SJSA1 (cell line): ENCODE data around the gene BAHCC1. TPM values are rescaled to one million over a fixed set of nuclear protein-coding genes. Genes with fewer than 3 reads are reported as not detected.

Source experiments
- DNase-seq, 2 experiments: peaks; one replicate each; pipeline ENCODE4 v3.0.0-alpha.2; 2015 to 2020; ENCODE audit warnings: low spot score in 2 of 2, low read depth in 1 of 2
- H3K27ac ChIP-seq: fragments of 250-450 bp; sonication (Bioruptor Pico); 2 replicates; pipeline ENCODE4 v1.5.1; 2020; ENCODE audit warnings: mild to moderate bottlenecking, moderate library complexity
- H3K27me3 ChIP-seq: fragments of 250-450 bp; sonication (Bioruptor Pico); replicated peaks from 2 replicates; pipeline ENCODE4 v1.5.1; 2020; ENCODE audit warnings: mild to moderate bottlenecking, moderate library complexity
- H3K36me3 ChIP-seq: fragments of 250-450 bp; sonication (Bioruptor Pico); 2 replicates; pipeline ENCODE4 v1.5.1; 2020; ENCODE audit warnings: mild to moderate bottlenecking
- H3K4me1 ChIP-seq: fragments of 250-450 bp; sonication (Bioruptor Pico); replicated peaks from 2 replicates; pipeline ENCODE4 v1.6.1; 2021; ENCODE audit warnings: mild to moderate bottlenecking
- H3K4me3 ChIP-seq: fragments of 250-450 bp; sonication (Bioruptor Pico); 2 replicates; pipeline ENCODE4 v1.5.1; 2020; ENCODE audit warnings: mild to moderate bottlenecking
- H3K9me3 ChIP-seq: fragments of 250-450 bp; sonication (Bioruptor Pico); replicated peaks from 2 replicates; pipeline ENCODE4 v1.5.1; 2020; ENCODE audit warnings: mild to moderate bottlenecking
- total RNA-seq: library from RNA; depleted of rRNA; stranded (reverse); fragments of >200 nt; shearing (Covaris generic); gene quantifications from 2 replicates; pipeline ENCODE4 v1.2.3, GENCODE V29; 2014; rRNA removed

BAHCC1 gene
- total RNA-seq, 1 experiment from 2014 or later, result 6.6 TPM

- H3K9me3 ChIP-seq, result 0 out of 2 replicates have a peak, but pooled peaks cover 2% of the 10 kb centered on the region
- peak overlapping the region; percentile 80 for H3K4me3 ChIP-seq
- DNase-seq, result peak; percentile 86 to 92
- H3K27ac ChIP-seq, result peak overlapping the region; percentile 87
- no peaks in the 10 kb centered on the region for H3K27me3 ChIP-seq
- H3K4me1 ChIP-seq, result peaks cover 60% of the 10 kb centered on the region
- H3K36me3 ChIP-seq, result peaks cover 71% of the 10 kb centered on the region
Measured at GRCh38 chr17:81513753-81514488, 118.7 kb downstream of the BAHCC1 start.

DNA sequence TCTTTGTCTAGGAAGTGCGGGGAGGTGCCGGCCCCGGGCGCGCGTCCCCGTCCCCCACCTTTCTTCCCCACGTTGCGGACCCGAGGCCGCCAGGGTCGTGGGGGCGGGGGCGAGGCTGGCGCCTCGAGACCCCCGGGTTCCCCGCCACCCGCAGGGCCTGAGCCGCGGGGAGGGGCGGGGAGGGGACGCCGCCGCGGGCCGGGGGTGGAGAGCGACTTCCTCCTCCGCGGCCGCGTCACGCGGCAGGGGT is 119.2 kb downstream of the BAHCC1 start:
- H3K4me3 ChIP-seq, result peak overlapping the region; percentile 80
- H3K36me3 ChIP-seq, result peaks cover 71% of the 10 kb centered on the region

GRCh38 chr17:81514739-81515529 is 119.7 kb downstream of the BAHCC1 start:
- Histone ChIP-seq H3K9me3 (no peaks in the 10 kb centered on the region), H3K27ac (peak overlapping the region; percentile 87), H3K4me1 (peaks cover 61% of the 10 kb centered on the region), H3K36me3 (peaks cover 70% of the 10 kb centered on the region), H3K4me3 (peak overlapping the region; percentile 80), H3K27me3 (no peaks in the 10 kb centered on the region)
- peak; percentile 87 to 91 for DNase-seq

More for the DNA sequence above, 119.2 kb downstream of the BAHCC1 start:
- peaks cover 60% of the 10 kb centered on the region for H3K4me1 ChIP-seq
- H3K9me3 ChIP-seq, result 0 out of 2 replicates have a peak, but pooled peaks cover 2% of the 10 kb centered on the region
- H3K27ac ChIP-seq, result peak overlapping the region; percentile 87
- DNase-seq, result no peak
- H3K27me3 ChIP-seq, result no peaks in the 10 kb centered on the region

- Histone ChIP-seq H3K27ac (peak overlapping the region; percentile 87), H3K27me3 (no peaks in the 10 kb centered on the region), H3K4me1 (peaks cover 61% of the 10 kb centered on the region), H3K9me3 (no peaks in the 10 kb centered on the region), H3K4me3 (peak overlapping the region; percentile 80), H3K36me3 (peaks cover 63% of the 10 kb centered on the region)
- DNase-seq, result no peak
Measured at GRCh38 chr17:81515530-81516041, 120.3 kb downstream of the BAHCC1 start.

Other genes with a start within 250 kb of the BAHCC1 start
- not detected in 2 replicates for gene PVALEF, start 229.9 kb upstream of the BAHCC1 start, total RNA-seq
- 0.18 TPM in 1 of 2 replicates, not detected in the other for gene AATK, start 229.2 kb upstream of the BAHCC1 start, total RNA-seq
- 31.7 and 38.2 TPM in 2 replicates for gene CEP131, start 172.5 kb upstream of the BAHCC1 start, total RNA-seq
- 20.4 and 27.1 TPM in 2 replicates for gene TEPSIN, start 156.4 kb upstream of the BAHCC1 start, total RNA-seq
- gene NDUFAF8, start 156.1 kb upstream of the BAHCC1 start, total RNA-seq, result 74.0 and 126 TPM in 2 replicates
- 81.4 and 109 TPM in 2 replicates for gene SLC38A10, start 100.2 kb upstream of the BAHCC1 start, total RNA-seq
- gene ACTG1, start 117.3 kb downstream of the BAHCC1 start, total RNA-seq, result 9,784 and 9,807 TPM in 2 replicates
- gene FSCN2, start 132.9 kb downstream of the BAHCC1 start, total RNA-seq, result 0.61 and 1.4 TPM in 2 replicates
- 26.0 and 28.1 TPM in 2 replicates for gene FAAP100, start 156.9 kb downstream of the BAHCC1 start, total RNA-seq
- 72.7 and 111 TPM in 2 replicates for gene NPLOC4, start 241.7 kb downstream of the BAHCC1 start, total RNA-seq
- 0.47 TPM in 1 of 2 replicates, not detected in the other for gene TSPAN10, start 241.7 kb downstream of the BAHCC1 start, total RNA-seq